GOT3 (cell line): ENCODE measurements around the gene C16orf54.
"Not testable (repeated sequence)": the region's sequence is repeated elsewhere in the genome, so short reads cannot be mapped to it uniquely, and the experiment has no call there.

ENCODE experiments used
- DNase-seq: peaks from one replicate; lab custom pipeline; 2025; ENCODE audit warnings: mixed read lengths; lab: John Stamatoyannopoulos, UW

C16orf54 gene

GRCh38 chr16:29769507-29769906, 23.7 kb upstream of the C16orf54 start:
- DNase-seq = no peak

- DNase-seq = no peak
These were observed 21.3 kb upstream of the C16orf54 start for GRCh38 chr16:29767062-29767461.

- no peak for DNase-seq
These were observed 20.8 kb upstream of the C16orf54 start for GRCh38 chr16:29766571-29766970.

GRCh38 chr16:29765167-29766032, 19.6 kb upstream of the C16orf54 start:
- DNase-seq = no peak

- no peak for DNase-seq
These were observed 17.5 kb upstream of the C16orf54 start for GRCh38 chr16:29763326-29763725.

GRCh38 chr16:29761882-29762281, 16.1 kb upstream of the C16orf54 start:
- no peak for DNase-seq

GRCh38 chr16:29761280-29761651, 15.5 kb upstream of the C16orf54 start:
- not testable (repeated sequence) for DNase-seq

GRCh38 chr16:29760567-29761279, 14.9 kb upstream of the C16orf54 start:
- no peak for DNase-seq

- no peak for DNase-seq
These were observed 12.2 kb upstream of the C16orf54 start for GRCh38 chr16:29757950-29758466.

- DNase-seq = not testable (repeated sequence)
These were observed 11.3 kb upstream of the C16orf54 start for GRCh38 chr16:29757086-29757485.

- no peak for DNase-seq
These were observed 10.9 kb upstream of the C16orf54 start for GRCh38 chr16:29756654-29757053.

GRCh38 chr16:29753516-29753915, 7.7 kb upstream of the C16orf54 start:
- DNase-seq = no peak

- not testable (repeated sequence) for DNase-seq
These were observed 3.0 kb upstream of the C16orf54 start for GRCh38 chr16:29748760-29749149.

- no peak for DNase-seq
These were observed 2.4 kb upstream of the C16orf54 start for GRCh38 chr16:29747947-29748759.

GRCh38 chr16:29746518-29746917, 728 bp upstream of the C16orf54 start:
- DNase-seq = not testable (repeated sequence)

GRCh38 chr16:29745121-29745852, 503 bp downstream of the C16orf54 start:
- no peak for DNase-seq

- no peak for DNase-seq
These were observed 1.2 kb downstream of the C16orf54 start for GRCh38 chr16:29744541-29745101.

- DNase-seq = no peak
These were observed 1.8 kb downstream of the C16orf54 start for GRCh38 chr16:29743827-29744531.

- DNase-seq = no peak
These were observed 2.3 kb downstream of the C16orf54 start for GRCh38 chr16:29743475-29743826.

- no peak for DNase-seq
These were observed 3.0 kb downstream of the C16orf54 start for GRCh38 chr16:29742683-29743275.
